ENCODE measurements around the gene ADAMTSL3.

GRCh38 chr15:83746231-83746630 lies 92.3 kb downstream of the ADAMTSL3 start:
- TF ChIP-seq CTCF (IDR thresholded peaks at IDR 0.05; ENCODE audit: low read depth, low read length) (no peak), EZH2phosphoT487 (IDR thresholded peaks at IDR 0.05; ENCODE audit: low read depth) (no peak)
